ENCODE results near the gene GLRX.

GLRX gene

GRCh38 chr5:95773335-95774059, 49.0 kb downstream of the GLRX start:
- DNase-seq, result no peak

- DNase-seq, result no peak
Measured at GRCh38 chr5:95771892-95772291, 50.6 kb downstream of the GLRX start.

GRCh38 chr5:95770830-95771708, 51.5 kb downstream of the GLRX start:
- DNase-seq, result no peak

DNA sequence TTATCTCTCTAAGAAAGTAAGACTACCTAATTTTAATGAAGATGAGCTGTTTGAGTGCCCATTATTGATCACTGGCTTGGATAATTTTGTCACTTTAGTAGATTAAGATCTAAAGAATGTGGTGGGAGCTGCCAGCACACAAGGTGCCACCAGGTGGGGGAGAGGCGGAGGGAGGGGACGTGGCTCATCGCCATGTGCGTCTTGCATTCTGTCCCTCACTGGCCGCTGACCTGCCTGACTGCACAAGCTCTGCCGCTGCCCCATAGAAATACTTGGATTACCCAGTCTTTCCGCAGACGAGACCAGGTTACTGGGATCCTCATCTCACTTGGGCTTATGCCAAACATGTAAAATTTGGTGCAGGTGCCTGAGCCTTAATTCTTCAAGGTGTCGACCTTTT, 53.8 kb downstream of the GLRX start:
- no peak for DNase-seq

GRCh38 chr5:95763941-95764340, 58.6 kb downstream of the GLRX start:
- DNase-seq, result no peak

All from activated gamma-delta T cell treated with Interleukin-2 at 50 U/mL for 16 hours (primary cell).